ENCODE data around the gene AQP5. TPM values are rescaled to one million over a fixed set of nuclear protein-coding genes. Genes with fewer than 3 reads are reported as not detected.

AQP5 gene
- polyA plus RNA-seq, 1 donor, result 1.2 TPM

Other genes starting within 250 kb of the AQP5 start
- gene TMBIM6, start 220.3 kb upstream of the AQP5 start, polyA plus RNA-seq (ENCODE audit: insufficient read length), result 721 TPM
- gene NCKAP5L, start 133.5 kb upstream of the AQP5 start, polyA plus RNA-seq (ENCODE audit: insufficient read length), result 18.3 TPM
- 7.7 TPM for gene BCDIN3D, start 118.8 kb upstream of the AQP5 start, polyA plus RNA-seq (ENCODE audit: insufficient read length)
- gene FAIM2, start 58.0 kb upstream of the AQP5 start, polyA plus RNA-seq (ENCODE audit: insufficient read length), result 3.5 TPM
- 50.4 TPM for gene AQP2, start 11.1 kb upstream of the AQP5 start, polyA plus RNA-seq (ENCODE audit: insufficient read length)
- gene AQP6, start 11.1 kb downstream of the AQP5 start, polyA plus RNA-seq (ENCODE audit: insufficient read length), result 21.1 TPM
- 70.8 TPM for gene RACGAP1, start 63.6 kb downstream of the AQP5 start, polyA plus RNA-seq (ENCODE audit: insufficient read length)
- gene ASIC1, start 95.7 kb downstream of the AQP5 start, polyA plus RNA-seq (ENCODE audit: insufficient read length), result 5.8 TPM
- gene SMARCD1, start 123.5 kb downstream of the AQP5 start, polyA plus RNA-seq (ENCODE audit: insufficient read length), result 209 TPM
- 68.6 TPM for gene GPD1, start 142.1 kb downstream of the AQP5 start, polyA plus RNA-seq (ENCODE audit: insufficient read length)
- 44.5 TPM for gene COX14, start 150.4 kb downstream of the AQP5 start, polyA plus RNA-seq (ENCODE audit: insufficient read length)
- 107 TPM for gene CERS5, start 205.5 kb downstream of the AQP5 start, polyA plus RNA-seq (ENCODE audit: insufficient read length)